Gastrocnemius medialis (tissue), 4 donors: ENCODE data around the gene PLXNA3. TPM values are rescaled to one million over a fixed set of nuclear protein-coding genes. Genes with fewer than 3 reads are reported as not detected.

Experiments used
- ATAC-seq, 2 donors: fragments of 150-250 bp; one replicate each; pipeline ENCODE4 v1.9.1; 2016
- DNase-seq, 2 donors: peaks; one replicate each; pipeline ENCODE4 v3.0.0-alpha.2; 2019
- H3K27ac ChIP-seq, 4 donors: fragments of 200-600 bp; sonication (generic); 1 replicate in 1 of 4; 2 replicates in 3 of 4; pipeline ENCODE4 v1.5.1; 2016 to 2018; ENCODE audit warnings: mild to moderate bottlenecking in 2 of 4, moderate library complexity in 1 of 4
- H3K27me3 ChIP-seq, 3 donors: fragments of 200-600 bp; sonication (generic) in 2 of 3; 1 replicate in 1 of 3; 2 replicates in 2 of 3; pipeline versions ENCODE4 v1.5.1 to v1.6.0; 2016 to 2019; ENCODE audit warnings: mild to moderate bottlenecking in 1 of 3, moderate library complexity in 1 of 3
- H3K36me3 ChIP-seq, 2 donors: fragments of 200-600 bp; sonication (generic) in 1 of 2; one replicate each; pipeline ENCODE4 v1.5.1; 2017 to 2018
- H3K4me1 ChIP-seq, 2 donors: fragments of 200-600 bp; sonication (generic) in 1 of 2; one replicate each; pipeline ENCODE4 v1.5.1; 2016 to 2017; ENCODE audit warnings: mild to moderate bottlenecking in 2 of 2
- H3K4me3 ChIP-seq, 4 donors: fragments of 200-600 bp; sonication (generic) in 3 of 4; 1 replicate in 1 of 4; 2 replicates in 3 of 4; pipeline ENCODE4 v1.5.1; 2016 to 2019; ENCODE audit warnings: mild to moderate bottlenecking in 2 of 4
- H3K9me3 ChIP-seq, 3 donors: fragments of 200-600 bp; sonication (generic) in 2 of 3; 1 replicate in 1 of 3; 2 replicates in 2 of 3; pipeline ENCODE4 v1.5.1; 2016 to 2019
- POLR2A ChIP-seq, 2 donors: fragments of 450-650 bp; IDR thresholded peaks; one replicate each; pipeline ENCODE4 v1.6.1; 2017; ENCODE audit warnings: antibody characterized with exemption in 2 of 2, mild to moderate bottlenecking in 2 of 2, moderate library complexity in 2 of 2
- in situ Hi-C, 4 donors: fragments of 200-750 bp; cut with MboI; loops; one replicate each; pipeline versions ENCODE4 v1.15.0 to v1.8.0; 2017; ENCODE audit warnings: low sequenced_read_pairs in 4 of 4
- intact Hi-C: fragments of 100-400 bp; cut with DNase I; formaldehyde crosslinking; loops from one replicate; pipeline ENCODE4 v1.15.1; 2023; ENCODE audit warnings: low total_unique reads
- microRNA-seq, 2 donors: library from miRNA; unstranded; fragments of <30 nt; microRNA quantifications; one replicate each; pipeline ENCODE4, GENCODE V29; 2016; ENCODE audit warnings: borderline replicate concordance in 2 of 2
- total RNA-seq, 4 donors: library from RNA; depleted of rRNA; stranded (reverse); fragments of >200 nt; gene quantifications; one replicate each; pipeline versions ENCODE4 v1.1.0 to v1.2.3, GENCODE V29; 2016
- TF ChIP-seq, protein P1 (sequence below), 5 experiments: fragments of 450-650 bp in 3 of 5; fragments of 200-600 bp in 2 of 5; sonication (generic) in 2 of 5; IDR thresholded peaks in 4 of 5; conservative IDR thresholded peaks in 1 of 5; 1 replicate in 4 of 5; 2 replicates in 1 of 5; pipeline ENCODE4 v1.5.1; 2016 to 2019; ENCODE audit warnings: antibody characterized with exemption in 5 of 5, mild to moderate bottlenecking in 3 of 5, moderate library complexity in 3 of 5

Gene PLXNA3
- total RNA-seq, 4 donors from 2014 or later = 1.2 to 10.7 (median 2.8) TPM

- Histone ChIP-seq H3K36me3 (peaks cover 0 to under 1% of the 10 kb centered on the region in 2 donors), H3K27me3 (no peaks in the 10 kb centered on the region), H3K9me3 (no peaks in the 10 kb centered on the region), H3K4me1 (peaks cover 0 to 10% of the 10 kb centered on the region in 2 donors), H3K4me3 (peak overlapping the region in 3 of 4 donors; percentile 37 to 48 (median 38)), H3K27ac (peak overlapping the region; percentile 53 to 81 (median 72))
- intact Hi-C loops (no loop called here), in situ Hi-C loops (loop anchor here in 2 of 4 donors (25.0 kb wide), 2 partner anchors 115 to 565 kb away; partner anchors contain the start of genes DNASE1L1 (in 2 of the 2), TAFAZZIN (in 2 of the 2), HCFC1 (in 1 of the 2) and TMEM187 (in 1 of the 2))
- ATAC-seq (peak; percentile 94 to 96), DNase-seq (peak; percentile 48 to 69)
- TF ChIP-seq POLR2A (IDR thresholded peaks at IDR 0.05) = no peak
- TF ChIP-seq, protein P1, sequence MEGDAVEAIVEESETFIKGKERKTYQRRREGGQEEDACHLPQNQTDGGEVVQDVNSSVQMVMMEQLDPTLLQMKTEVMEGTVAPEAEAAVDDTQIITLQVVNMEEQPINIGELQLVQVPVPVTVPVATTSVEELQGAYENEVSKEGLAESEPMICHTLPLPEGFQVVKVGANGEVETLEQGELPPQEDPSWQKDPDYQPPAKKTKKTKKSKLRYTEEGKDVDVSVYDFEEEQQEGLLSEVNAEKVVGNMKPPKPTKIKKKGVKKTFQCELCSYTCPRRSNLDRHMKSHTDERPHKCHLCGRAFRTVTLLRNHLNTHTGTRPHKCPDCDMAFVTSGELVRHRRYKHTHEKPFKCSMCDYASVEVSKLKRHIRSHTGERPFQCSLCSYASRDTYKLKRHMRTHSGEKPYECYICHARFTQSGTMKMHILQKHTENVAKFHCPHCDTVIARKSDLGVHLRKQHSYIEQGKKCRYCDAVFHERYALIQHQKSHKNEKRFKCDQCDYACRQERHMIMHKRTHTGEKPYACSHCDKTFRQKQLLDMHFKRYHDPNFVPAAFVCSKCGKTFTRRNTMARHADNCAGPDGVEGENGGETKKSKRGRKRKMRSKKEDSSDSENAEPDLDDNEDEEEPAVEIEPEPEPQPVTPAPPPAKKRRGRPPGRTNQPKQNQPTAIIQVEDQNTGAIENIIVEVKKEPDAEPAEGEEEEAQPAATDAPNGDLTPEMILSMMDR (IDR thresholded peaks at IDR 0.05 in 4 of 5, conservative IDR thresholded peaks at IDR 0.05 in 1 of 5) = peak; percentile 18 to 57 (median 31)
These were observed 69.0 kb downstream of the PLXNA3 start for GRCh38 chrX:154526901-154527675.

Small RNA genes within 50 kb of the gene (microRNA-seq; reads per million reads assigned to microRNA genes)
- gene MIR6858 = 0 reads per million in 2 donors

Other genes with a start within 250 kb of the PLXNA3 start
- gene OPN1MW2, start 238.5 kb upstream of the PLXNA3 start, total RNA-seq = not detected
- gene OPN1MW3, start 200.7 kb upstream of the PLXNA3 start, total RNA-seq = not detected
- not detected for gene TEX28, start 163.2 kb upstream of the PLXNA3 start, total RNA-seq
- under 1 TPM in 3 of 4 donors, not detected in 1; 0.09 to 0.36 (median 0.10) TPM for gene TKTL1, start 162.5 kb upstream of the PLXNA3 start, total RNA-seq
- 100 to 1,000 TPM in 1 of 4 donors, 10 to 100 TPM in 3; 23.9 to 128 (median 88.9) TPM for gene FLNA, start 83.6 kb upstream of the PLXNA3 start, total RNA-seq
- gene EMD, start 79.0 kb upstream of the PLXNA3 start, total RNA-seq = 10 to 100 TPM; 36.2 to 61.5 (median 53.2) TPM
- gene RPL10, start 59.9 kb upstream of the PLXNA3 start, total RNA-seq = 1,000 to 10,000 TPM; 3,899 to 6,066 (median 5,720) TPM
- 100 to 1,000 TPM in 3 of 4 donors, 10 to 100 TPM in 1; 88.4 to 148 (median 116) TPM for gene DNASE1L1, start 49.0 kb upstream of the PLXNA3 start, total RNA-seq
- gene TAFAZZIN, start 46.7 kb upstream of the PLXNA3 start, total RNA-seq = 10 to 100 TPM; 17.6 to 28.3 (median 20.1) TPM
- 10 to 100 TPM; 16.7 to 37.8 (median 26.2) TPM for gene ATP6AP1, start 29.6 kb upstream of the PLXNA3 start, total RNA-seq
- 10 to 100 TPM; 19.8 to 54.5 (median 39.0) TPM for gene GDI1, start 21.1 kb upstream of the PLXNA3 start, total RNA-seq
- gene FAM50A, start 14.1 kb upstream of the PLXNA3 start, total RNA-seq = 10 to 100 TPM; 30.9 to 55.4 (median 45.3) TPM
- 10 to 100 TPM; 26.0 to 72.5 (median 29.3) TPM for gene LAGE3, start 21.0 kb downstream of the PLXNA3 start, total RNA-seq
- 100 to 1,000 TPM in 1 of 4 donors, 10 to 100 TPM in 3; 54.6 to 116 (median 79.8) TPM for gene UBL4A, start 28.3 kb downstream of the PLXNA3 start, total RNA-seq
- gene SLC10A3, start 32.3 kb downstream of the PLXNA3 start, total RNA-seq = 10 to 100 TPM; 11.8 to 33.3 (median 21.0) TPM
- gene FAM3A, start 58.0 kb downstream of the PLXNA3 start, total RNA-seq = 10 to 100 TPM; 28.3 to 44.5 (median 37.8) TPM
- 10 to 100 TPM in 1 of 4 donors, 1 to 10 TPM in 3; 1.5 to 23.9 (median 7.6) TPM for gene G6PD, start 88.6 kb downstream of the PLXNA3 start, total RNA-seq
- 10 to 100 TPM in 3 of 4 donors, 1 to 10 TPM in 1; 8.8 to 17.5 (median 11.6) TPM for gene IKBKG, start 89.3 kb downstream of the PLXNA3 start, total RNA-seq
- not detected for gene CTAG1A, start 126.9 kb downstream of the PLXNA3 start, total RNA-seq
- gene CTAG1B, start 161.0 kb downstream of the PLXNA3 start, total RNA-seq = not detected
- gene CTAG2, start 195.3 kb downstream of the PLXNA3 start, total RNA-seq = not detected